HG02870 (cell line): Measurements from ENCODE around the gene MYL6B.
A peak's percentile ranks its signal among the peaks of the same experiment; 100 is the strongest.
"Not testable (repeated sequence)": the region's sequence is repeated elsewhere in the genome, so short reads cannot be mapped to it uniquely, and the experiment has no call there.

Experiments
- ATAC-seq: cut with Tn5 transposase; IDR thresholded peaks from one replicate; pipeline ENCODE4 v1.9.1; 2021; ENCODE audit warnings: mild to moderate bottlenecking, moderate library complexity; ENCODE audit not compliant: unreplicated experiment

Gene MYL6B

GRCh38 chr12:56163533-56164344, 11.4 kb downstream of the MYL6B start:
- no peak for ATAC-seq

DNA sequence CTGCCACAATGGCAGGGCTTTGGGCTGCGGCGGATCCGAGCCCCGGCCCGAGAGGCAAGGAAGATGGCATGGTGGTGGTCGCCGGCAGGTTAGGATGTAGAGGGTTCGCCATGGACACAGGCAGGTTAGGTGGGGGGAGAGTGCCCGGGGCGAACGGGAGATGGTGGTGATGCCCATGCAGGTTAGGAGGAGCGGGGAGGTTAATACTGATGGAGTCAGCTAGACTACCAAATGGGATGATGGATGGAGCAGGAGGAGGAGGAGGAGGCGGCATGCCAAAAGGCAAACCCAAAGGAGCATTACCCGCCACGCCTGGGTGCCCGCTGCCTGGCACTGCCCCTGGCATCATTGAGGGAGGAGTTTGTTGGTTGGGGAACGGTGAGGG, 11.9 kb downstream of the MYL6B start:
- no peak for ATAC-seq

GRCh38 chr12:56165369-56165768, 13.0 kb downstream of the MYL6B start:
- no peak for ATAC-seq

DNA sequence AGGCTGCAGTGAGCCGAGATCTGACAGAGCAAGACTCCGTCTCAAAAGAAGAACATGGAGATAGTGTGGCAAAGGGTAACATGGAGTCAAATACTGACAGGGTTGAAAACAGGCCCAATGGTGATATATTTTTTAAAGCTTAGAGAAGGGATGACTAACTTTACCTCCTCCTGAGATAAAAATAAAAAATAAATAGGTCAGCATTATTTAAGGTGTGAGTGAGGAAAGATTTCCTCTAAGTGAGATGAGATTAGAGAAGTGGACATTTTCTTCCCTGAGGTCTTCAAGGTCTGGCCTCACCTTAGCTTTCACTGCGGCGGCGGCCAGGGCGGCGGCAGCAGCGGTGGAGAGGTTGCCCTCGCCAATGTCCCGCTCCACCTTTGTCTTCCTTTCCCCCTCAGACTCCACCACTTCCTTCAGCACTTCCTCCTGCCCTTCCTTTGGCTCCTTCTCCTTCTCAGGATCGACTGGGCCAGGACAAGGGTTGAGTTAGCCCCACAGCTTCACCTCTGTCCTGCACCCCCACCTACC, 16.9 kb downstream of the MYL6B start:
- no peak for ATAC-seq

DNA sequence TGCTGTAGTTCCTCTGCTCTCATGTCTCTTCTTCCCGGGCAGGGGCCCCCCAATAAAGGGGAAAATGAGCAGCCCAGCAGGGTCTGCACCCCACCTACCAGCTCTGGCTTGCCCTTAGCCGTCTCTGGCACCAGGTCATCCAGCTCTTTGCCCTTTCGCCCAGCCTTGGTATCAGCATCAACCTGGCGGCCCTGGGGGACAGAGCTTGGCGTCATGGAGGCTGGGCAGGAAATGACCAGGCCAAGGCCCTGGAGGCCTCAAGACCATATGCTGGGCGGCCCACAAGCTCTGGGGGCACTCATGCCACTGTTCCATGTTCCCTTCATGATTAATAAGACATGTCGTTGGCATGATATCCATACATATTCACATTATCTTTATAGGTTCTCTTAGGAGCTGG, 20.5 kb downstream of the MYL6B start:
- no peak for ATAC-seq

- no peak for ATAC-seq
Measured at GRCh38 chr12:56178347-56178746, 26.0 kb downstream of the MYL6B start.

DNA sequence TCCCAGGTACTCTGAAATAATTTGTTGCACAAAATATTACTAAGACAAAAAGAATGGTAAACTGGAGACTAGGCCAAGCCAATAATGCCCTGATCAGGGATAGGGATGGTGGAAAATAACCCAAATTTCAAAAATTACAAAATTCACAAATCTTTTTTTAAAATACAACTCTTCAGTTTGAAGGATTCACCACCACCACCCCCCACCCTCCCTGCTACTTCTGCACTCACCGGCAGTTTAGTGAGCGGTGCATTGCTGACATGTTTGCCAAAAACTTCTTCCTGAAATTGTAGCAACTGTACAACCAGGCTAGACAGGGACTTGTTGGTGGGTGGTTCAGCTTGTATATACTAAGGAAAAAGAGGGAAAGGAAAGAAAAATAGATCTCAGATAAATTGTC, 34.6 kb downstream of the MYL6B start:
- no peak for ATAC-seq

DNA sequence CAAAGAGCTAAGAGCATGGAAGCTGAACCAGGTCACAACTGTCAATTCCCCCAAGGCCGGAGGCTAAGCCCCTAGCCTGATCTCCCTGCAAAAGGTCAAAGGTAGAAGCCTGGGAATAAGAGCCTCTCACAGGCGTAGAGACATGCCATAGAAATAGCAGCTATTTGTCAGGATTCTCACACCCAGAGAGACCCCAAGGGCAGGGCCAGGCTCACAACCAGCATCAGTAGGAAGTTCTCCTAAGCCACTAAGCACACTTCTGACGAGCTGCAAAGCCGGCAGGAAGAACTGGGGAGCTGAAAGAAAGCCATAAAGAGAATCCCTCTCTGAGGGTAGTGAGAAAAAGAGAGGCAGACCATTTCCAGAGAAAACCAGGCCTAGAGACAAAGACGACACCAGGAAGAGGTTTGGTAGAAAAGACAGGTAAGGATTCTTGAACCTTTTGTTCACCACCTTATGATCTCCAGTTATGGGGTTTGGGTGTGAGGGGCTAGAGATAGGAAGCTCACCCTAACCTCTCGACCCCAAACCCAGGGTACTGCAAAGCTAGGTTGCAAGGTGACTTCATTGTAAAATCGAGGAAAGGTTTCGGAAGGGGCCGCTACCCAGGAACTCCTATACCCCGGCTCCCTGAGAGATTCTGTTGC, 35.9 kb downstream of the MYL6B start:
- no peak for ATAC-seq

DNA sequence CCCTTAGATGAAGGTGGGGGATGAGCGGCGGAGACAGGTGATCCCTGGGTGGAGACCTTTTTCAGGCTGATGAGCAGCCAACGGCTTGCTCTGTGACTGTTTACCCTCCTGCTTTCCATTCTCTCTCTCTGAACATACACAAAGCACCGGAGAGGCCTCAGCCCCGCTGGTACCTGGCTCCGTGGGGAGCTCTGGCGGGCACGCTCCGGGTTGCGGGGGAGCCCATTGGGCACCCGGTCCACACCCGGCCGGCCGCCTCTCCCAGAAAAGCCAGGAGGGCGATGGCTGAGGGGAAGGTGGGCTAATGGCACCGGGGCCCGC, 36.4 kb downstream of the MYL6B start:
- ATAC-seq: no peak

DNA sequence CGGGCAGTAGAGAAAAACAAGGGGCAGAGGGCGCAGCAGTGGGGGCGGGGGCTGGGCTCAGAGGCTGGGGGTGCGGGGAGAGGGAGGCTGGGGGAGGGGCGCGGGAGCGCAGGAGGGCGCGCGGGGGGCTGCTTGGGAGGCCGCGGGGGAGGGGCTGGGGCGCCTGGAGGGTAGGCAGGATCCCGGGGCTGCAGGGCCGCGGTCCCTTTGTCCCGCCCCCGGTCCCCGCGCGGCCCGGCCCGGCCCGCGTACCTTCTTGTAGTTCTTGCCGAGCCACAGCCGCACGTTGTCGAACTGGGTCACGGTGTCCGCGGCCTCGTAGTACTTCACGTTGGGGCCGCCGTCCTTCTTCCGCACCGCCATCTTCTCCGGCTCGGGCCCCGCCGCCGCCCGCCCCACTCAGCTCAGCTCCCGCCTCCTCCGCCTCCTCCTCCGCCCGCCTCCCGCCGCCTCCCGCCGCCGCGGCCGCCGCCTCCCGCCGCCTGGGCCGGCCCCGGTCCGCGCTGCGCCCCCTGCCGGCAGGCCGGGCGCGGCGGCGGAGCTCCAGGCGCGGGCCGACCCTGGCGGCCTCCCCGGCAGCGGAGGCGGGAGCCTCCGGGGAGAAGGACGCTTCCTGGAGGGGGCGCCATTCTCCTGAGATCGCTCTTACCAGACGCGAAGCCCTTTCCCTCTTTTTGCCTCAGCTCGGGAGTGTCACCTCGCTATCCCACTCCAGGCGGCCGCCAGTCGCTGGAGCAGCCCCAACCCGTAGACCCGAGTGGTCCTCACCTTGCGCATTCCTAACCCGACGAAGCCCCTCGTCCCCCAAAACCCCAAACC, 36.9 kb downstream of the MYL6B start, which contains the start of gene SMARCC2:
TSS of gene SMARCC2 (minus strand) at position 385 of the 819 bp plus-strand sequence. CDS start at position 363, 22 bp downstream.
- peak; percentile 54 for ATAC-seq

DNA sequence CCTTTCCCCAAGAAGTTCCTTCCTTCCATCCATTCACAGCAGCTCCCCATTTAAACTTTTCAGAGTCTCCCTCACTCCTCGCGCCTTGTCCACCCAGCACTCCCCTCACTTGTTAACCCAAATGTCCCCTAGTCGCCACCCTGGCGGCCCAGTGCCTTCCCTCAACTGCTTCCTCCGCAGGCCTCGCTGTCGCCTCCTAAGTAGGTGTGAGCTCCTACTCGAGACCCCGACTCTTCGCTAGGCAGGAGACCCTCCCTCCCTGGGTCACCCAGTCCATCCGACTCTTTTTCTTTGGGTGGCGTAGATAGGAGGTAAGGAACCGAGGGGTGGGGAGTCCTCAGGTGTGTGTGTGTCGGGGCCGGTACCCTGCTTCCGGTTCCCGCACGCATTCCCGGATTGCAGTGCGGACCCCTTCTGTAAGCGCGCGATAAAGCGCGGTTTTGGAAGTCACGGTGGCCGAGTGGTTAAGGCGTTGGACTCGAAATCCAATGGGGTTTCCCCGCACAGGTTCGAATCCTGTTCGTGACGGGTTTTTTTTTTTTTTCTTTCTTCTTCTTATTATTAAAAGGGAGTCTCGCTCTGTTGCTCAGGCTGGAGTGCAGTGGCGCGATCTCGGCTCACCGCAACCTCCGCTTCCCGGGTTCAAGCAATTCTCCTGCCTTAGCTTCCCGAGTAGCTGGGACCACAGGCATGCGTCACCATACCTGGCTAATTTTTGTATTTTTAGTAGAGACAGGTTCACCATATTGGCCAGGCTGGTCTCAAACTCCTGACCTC, 37.7 kb downstream of the MYL6B start:
- ATAC-seq: peak; percentile 36

DNA sequence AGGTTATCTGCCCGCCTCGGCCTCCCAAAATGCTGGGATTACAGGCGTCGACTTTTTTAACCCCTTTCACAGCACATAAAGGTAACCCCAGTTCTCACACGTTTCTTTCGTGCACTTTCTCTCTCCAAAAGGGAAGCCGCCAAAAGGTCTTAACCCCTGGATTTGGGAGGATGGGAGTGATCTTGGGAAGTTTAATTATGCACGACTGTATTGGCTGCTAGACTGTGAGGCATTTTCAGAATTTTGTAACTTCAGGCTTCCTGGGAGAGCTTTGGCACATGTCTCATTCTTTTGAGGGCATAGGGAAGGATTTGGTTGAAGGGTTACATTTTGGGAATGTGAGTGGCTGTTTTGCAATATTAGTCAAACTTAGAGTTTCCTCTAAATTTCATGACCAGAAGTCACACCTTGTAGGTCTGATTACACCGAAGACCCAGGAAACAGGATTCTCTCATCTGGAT, 38.3 kb downstream of the MYL6B start:
- no peak for ATAC-seq

- no peak for ATAC-seq
Measured at GRCh38 chr12:56192582-56192981, 40.2 kb downstream of the MYL6B start.

- ATAC-seq: no peak
Measured at GRCh38 chr12:56193025-56193578, 40.7 kb downstream of the MYL6B start.

- ATAC-seq: not testable (repeated sequence)
Measured at GRCh38 chr12:56196818-56197550, 44.6 kb downstream of the MYL6B start.

- ATAC-seq: no peak
Measured at GRCh38 chr12:56197921-56198635, 45.7 kb downstream of the MYL6B start.

DNA sequence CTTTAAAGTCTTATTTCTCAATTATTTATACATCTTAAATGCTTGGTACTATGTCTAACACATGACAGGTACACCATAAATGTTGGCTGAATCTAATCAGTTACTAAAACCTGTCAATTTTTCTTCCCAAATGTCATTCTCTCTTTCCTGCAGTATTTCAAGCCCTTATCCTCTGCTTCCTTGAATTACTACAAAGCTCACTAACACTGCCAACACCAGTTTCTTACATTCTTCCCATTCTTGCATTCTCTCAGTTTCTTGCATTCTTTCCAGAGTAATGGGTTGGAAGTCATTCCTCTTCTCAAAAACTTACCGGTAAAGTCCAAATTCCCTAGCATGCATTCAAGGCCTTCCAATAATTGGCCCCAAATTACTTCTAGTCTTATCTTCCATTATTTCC, 46.4 kb downstream of the MYL6B start:
- no peak for ATAC-seq

- ATAC-seq: no peak
Measured at GRCh38 chr12:56202366-56202765, 50.0 kb downstream of the MYL6B start.

DNA sequence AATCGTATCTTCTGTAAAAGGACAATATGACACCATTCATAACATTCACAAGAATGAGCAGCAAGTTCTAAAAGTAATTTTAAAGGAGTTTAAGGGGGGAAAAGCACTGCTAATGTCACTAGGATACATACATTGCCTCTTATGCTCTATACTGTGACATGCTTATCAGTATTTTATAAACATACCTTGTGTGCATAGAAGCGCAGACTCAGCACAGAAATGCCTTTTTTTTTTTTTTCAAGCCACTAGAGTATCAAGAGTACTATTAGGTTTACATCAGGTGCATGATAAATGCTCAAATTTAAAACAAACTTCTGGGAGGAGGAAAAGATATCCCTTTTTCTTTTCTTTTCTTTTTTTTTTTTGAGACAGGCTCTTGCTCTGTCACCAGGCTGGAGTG, 50.5 kb downstream of the MYL6B start:
- no peak for ATAC-seq
